ENCODE measurements around the gene RNF11.

RNF11 gene

DNA sequence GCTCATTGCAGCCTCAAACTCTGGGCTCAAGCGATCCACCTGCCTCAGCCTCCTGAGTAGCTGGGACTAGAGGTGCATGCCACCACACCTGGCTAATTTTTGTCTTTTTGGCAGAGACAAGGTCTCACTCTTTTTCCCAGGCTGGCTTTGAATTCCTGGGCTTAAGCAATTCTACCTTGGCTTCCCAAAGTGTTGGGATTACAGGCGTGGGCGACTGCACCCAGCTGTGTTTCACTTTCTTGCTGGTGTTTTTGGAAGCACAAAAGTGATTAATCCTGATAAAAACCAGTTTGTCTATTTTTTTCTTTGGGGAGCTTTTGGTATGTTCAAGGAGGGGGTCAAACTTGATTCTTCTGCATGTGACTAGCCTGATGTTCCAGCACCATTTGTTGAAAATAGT, 19.3 kb downstream of the RNF11 start:
- H3K27me3 ChIP-seq: no peaks in the 10 kb centered on the region

GRCh38 chr1:51263147-51263877, 27.2 kb downstream of the RNF11 start:
- Histone ChIP-seq H3K9me3 (no peaks in the 10 kb centered on the region), H3K27me3 (no peaks in the 10 kb centered on the region), H3K27ac (no peak overlapping the region), H3K4me3 (ENCODE audit: low read depth in 1 of 2, low read length in 1 of 2) (no peak overlapping the region), H3K4me1 (ENCODE audit: control insufficient read depth in 1 of 2, insufficient read depth in 1 of 2, low read depth in 1 of 2, low read length in 1 of 2) (peaks cover 20 to 22% of the 10 kb centered on the region in 2 experiments), H3K36me3 (no peaks in the 10 kb centered on the region)
- no peak for TF ChIP-seq CTCF (IDR thresholded peaks at IDR 0.05)

More for the DNA sequence above, 19.3 kb downstream of the RNF11 start:
- H3K36me3 ChIP-seq: peaks cover 12% of the 10 kb centered on the region
- H3K9me3 ChIP-seq: no peaks in the 10 kb centered on the region
- H3K4me3 ChIP-seq (ENCODE audit: low read depth in 1 of 2, low read length in 1 of 2): no peak overlapping the region
- TF ChIP-seq CTCF (IDR thresholded peaks at IDR 0.05): no peak
- no peak overlapping the region for H3K27ac ChIP-seq
- peaks cover 7% of the 10 kb centered on the region in 2 experiments for H3K4me1 ChIP-seq (ENCODE audit: control insufficient read depth in 1 of 2, insufficient read depth in 1 of 2, low read depth in 1 of 2, low read length in 1 of 2)

DNA sequence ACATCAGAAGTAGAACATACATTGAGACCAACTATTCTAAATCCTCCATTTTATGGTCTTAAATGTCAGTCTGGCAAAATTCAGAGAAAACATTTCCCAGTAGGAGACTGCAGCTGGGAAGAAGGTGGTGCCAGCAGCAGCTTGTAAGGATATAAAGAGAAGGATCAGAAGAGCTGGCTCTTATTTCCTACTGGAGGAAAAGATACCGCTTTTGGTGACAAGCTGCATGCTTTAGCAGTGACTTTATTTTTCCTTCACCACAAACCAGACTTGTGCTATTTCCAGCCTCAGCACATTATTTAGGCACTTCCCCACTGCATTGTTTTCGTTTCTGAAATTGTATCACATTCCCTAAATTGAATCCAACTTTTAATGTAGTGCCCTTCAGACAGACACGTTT, 28.4 kb downstream of the RNF11 start:
- Histone ChIP-seq H3K4me1 (ENCODE audit: control insufficient read depth in 1 of 2, insufficient read depth in 1 of 2, low read depth in 1 of 2, low read length in 1 of 2) (peaks cover 24 to 29% of the 10 kb centered on the region in 2 experiments), H3K27me3 (no peaks in the 10 kb centered on the region), H3K36me3 (peaks cover 4% of the 10 kb centered on the region), H3K4me3 (ENCODE audit: low read depth in 1 of 2, low read length in 1 of 2) (no peak overlapping the region), H3K27ac (no peak overlapping the region), H3K9me3 (no peaks in the 10 kb centered on the region)
- no peak for TF ChIP-seq CTCF (IDR thresholded peaks at IDR 0.05)

- no peak for TF ChIP-seq CTCF (IDR thresholded peaks at IDR 0.05)
- Histone ChIP-seq H3K9me3 (no peaks in the 10 kb centered on the region), H3K4me1 (ENCODE audit: control insufficient read depth in 1 of 2, insufficient read depth in 1 of 2, low read depth in 1 of 2, low read length in 1 of 2) (peaks cover 24 to 29% of the 10 kb centered on the region in 2 experiments), H3K27me3 (no peaks in the 10 kb centered on the region), H3K36me3 (peaks cover 14% of the 10 kb centered on the region), H3K27ac (peak overlapping the region; percentile 31), H3K4me3 (ENCODE audit: low read depth in 1 of 2, low read length in 1 of 2) (no peak overlapping the region)
Observed at GRCh38 chr1:51265618-51266017, 29.5 kb downstream of the RNF11 start.

DNA sequence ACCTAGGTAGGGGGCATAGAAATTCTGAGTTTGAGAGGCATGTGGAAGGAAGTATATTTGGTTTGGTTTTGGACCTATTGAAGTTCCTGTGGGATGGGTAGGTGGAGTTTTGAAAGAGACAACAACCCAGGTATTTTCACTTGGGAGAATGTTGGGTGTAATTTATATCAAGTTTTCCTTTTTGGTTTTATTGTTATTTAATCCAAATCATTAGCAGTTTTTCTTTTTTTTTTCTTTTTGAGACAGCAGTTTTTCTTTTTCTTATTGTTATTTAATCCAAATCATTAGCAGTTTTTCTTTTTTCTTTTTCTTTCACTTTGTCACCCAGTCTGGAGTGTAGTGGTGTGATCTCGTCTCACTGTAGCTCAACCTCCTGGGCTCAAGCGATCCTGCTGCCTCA, 30.1 kb downstream of the RNF11 start:
- H3K36me3 ChIP-seq: peaks cover 20% of the 10 kb centered on the region
- no peaks in the 10 kb centered on the region for H3K9me3 ChIP-seq
- peak overlapping the region; percentile 31 for H3K27ac ChIP-seq
- peaks cover 24 to 29% of the 10 kb centered on the region in 2 experiments for H3K4me1 ChIP-seq (ENCODE audit: control insufficient read depth in 1 of 2, insufficient read depth in 1 of 2, low read depth in 1 of 2, low read length in 1 of 2)
- TF ChIP-seq CTCF (IDR thresholded peaks at IDR 0.05): no peak
- no peak overlapping the region for H3K4me3 ChIP-seq (ENCODE audit: low read depth in 1 of 2, low read length in 1 of 2)
- H3K27me3 ChIP-seq: no peaks in the 10 kb centered on the region

Data from neutrophil (primary cell).